Activated CD8-positive, alpha-beta memory T cell treated with anti-CD3 and anti-CD28 coated beads for 4 hours (primary cell): Measurements from ENCODE around the gene PRDM2.

Experiments
- DNase-seq, 2 donors: peaks; one replicate each; pipeline ENCODE4 v3.0.0-alpha.2; 2020; ENCODE audit warnings: low read depth in 2 of 2

The PRDM2 gene

DNA sequence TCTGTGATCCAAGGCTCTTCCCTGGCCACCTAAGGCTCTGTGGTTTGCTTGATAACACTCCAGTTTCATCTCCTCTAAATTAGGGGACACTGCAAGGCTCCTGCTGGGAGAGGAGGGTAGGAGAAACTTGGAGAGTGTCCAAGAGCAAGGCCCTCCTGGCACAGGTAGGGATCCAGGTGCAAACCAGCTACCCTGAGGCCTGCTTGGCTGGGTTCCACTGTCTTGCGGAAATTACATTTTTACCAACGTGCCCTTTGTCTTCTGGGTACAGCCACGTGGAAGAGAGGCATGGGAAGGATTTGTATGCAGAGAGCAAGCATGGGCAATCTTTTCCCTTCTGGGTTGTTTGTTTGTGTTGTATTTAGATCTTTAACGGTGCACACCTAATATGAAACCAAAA is 132.5 kb downstream of the PRDM2 start:
- no peak for DNase-seq

- DNase-seq = no peak
These were observed 136.1 kb downstream of the PRDM2 start for GRCh38 chr1:13836136-13836535.

GRCh38 chr1:13836631-13837030 is 136.6 kb downstream of the PRDM2 start:
- no peak for DNase-seq

- no peak for DNase-seq
These were observed 138.2 kb downstream of the PRDM2 start for GRCh38 chr1:13838236-13838635.

DNA sequence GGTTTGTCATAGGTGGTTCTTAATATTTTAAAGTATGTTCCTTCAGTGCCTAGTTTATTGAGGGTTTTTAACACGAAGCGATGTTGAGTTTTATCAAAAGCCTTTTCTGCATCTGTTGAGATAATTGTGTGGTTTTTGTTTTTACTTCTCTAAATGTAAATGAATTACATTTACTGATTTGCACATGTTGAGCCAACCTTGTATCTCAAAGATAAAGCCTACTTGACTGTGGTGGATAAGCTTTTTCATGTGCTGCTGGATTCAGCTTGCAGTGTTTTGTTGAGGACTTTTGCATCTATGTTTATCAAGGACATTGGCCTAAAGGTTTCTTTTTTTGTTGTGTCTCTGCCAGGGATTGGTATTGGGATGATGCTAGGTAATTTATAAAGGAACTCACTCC is 142.5 kb downstream of the PRDM2 start:
- DNase-seq = no peak

DNA sequence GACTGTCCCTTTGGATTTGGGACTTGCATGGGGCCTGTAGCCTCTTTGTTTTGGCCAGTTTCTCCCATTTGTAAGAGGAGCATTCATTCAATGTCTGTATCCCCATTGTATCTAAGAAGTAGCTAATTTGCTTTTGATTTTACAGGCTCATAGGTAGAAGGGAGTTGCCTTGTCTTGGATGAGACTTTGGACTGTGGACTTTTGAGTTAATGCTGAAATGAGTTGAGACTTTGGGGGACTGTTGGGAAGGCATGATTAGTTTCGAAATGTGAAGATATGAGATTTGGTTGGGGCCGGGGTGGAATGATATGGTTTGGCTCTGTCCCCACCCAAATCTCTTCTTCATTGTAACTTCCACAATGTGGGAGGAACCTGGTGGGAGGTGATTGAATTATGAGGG is 151.7 kb downstream of the PRDM2 start:
- no peak for DNase-seq

DNA sequence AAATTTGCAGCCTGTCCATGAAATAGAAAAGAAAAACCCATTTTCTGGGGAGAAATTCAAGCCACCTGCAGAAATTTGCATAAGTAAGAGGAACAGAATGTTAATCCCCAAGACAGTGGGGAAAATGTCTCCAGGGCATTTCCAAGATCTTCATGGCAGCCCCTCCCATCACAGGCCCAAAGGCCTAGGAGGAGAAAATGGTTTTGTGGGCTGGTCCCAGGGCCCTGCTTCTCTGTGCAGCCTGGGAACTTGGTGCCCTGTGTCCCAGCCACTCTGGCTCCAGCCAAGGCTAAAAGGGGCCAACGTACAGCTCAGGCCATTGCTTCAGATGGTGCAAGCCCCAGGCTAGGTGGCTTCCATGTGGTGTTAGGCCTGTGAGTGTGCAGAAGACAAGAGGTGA is 155.6 kb downstream of the PRDM2 start:
- DNase-seq = no peak

DNA sequence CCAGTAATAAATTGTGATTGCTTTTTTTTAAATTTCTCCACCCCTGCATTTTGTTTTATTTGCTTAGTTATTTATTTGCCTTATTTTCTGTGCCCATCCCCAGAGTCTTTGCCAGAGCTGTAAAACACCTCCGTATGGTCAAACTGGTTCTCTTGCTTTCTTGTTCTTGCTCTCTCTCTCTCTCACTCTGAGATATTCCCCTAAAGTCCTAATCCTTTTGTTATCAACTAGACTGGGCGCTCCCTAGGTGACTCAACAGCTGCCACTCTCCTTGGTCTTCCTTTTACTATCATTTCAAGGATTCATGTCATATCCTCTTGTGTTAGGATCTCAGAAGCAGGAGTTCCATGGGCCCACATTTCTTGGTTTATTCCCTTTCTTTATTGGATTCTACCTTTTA is 160.0 kb downstream of the PRDM2 start:
- DNase-seq = no peak

DNA sequence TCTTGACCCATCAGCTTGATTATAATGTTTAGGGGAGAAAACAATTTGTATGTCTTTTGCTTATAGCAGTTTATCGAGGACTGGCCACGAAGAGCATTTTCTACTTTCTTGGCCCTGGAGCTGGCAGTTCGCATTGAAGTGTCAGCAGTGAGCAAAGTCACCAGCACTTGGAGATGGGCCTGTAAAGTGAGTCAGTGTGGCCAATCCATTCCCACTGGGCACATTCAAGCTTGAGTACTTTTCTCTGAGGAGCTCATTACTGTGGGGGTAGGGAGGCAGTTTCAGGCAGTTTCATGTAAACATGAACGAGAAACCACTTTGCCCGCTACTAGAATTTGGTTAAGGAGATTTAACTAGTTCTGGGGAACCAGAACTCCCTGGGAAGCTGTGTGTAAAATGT is 164.8 kb downstream of the PRDM2 start:
- no peak for DNase-seq

DNA sequence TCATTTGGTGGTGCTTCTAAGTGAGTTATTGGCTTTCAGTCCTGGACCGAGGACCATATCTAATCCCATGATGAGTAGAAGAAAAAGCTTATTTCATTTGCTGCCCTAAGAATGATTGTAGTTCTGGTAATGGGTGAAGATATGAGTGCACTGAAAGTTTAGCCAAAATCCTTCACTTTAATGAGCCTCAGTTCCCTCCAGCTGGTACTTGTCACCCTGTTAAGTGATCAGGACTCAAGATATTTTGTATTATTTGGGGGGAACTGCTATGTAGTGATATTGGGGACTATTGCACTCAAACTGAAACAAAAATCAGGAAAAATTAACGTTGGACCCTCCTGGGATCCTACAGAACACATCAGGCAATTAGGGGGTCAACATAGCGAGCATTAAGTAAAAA is 165.9 kb downstream of the PRDM2 start:
- DNase-seq = no peak

GRCh38 chr1:13867603-13868002 is 167.6 kb downstream of the PRDM2 start:
- DNase-seq = no peak

- DNase-seq = no peak
These were observed 169.3 kb downstream of the PRDM2 start for GRCh38 chr1:13869172-13869797.

- DNase-seq = no peak
These were observed 171.4 kb downstream of the PRDM2 start for GRCh38 chr1:13871413-13871812.

DNA sequence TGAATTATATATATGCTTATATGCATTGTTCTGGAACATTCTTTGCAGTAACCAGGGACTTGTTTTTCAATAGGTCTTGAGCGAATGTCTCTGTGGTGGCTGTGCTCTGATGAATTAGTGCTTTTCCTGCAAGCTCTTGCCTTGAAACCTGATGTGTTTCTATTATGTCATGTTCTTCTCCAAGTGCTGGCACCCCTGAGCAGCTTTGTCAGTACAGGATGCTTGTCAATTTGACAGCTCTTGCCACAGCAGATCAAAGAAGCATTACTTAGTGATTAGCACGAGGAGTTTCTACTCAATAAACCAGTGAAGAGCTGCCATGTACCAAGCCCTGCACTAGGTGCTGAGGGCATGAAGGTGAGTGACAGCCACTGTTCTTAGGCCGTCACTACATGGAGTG is 171.9 kb downstream of the PRDM2 start:
- no peak for DNase-seq

DNA sequence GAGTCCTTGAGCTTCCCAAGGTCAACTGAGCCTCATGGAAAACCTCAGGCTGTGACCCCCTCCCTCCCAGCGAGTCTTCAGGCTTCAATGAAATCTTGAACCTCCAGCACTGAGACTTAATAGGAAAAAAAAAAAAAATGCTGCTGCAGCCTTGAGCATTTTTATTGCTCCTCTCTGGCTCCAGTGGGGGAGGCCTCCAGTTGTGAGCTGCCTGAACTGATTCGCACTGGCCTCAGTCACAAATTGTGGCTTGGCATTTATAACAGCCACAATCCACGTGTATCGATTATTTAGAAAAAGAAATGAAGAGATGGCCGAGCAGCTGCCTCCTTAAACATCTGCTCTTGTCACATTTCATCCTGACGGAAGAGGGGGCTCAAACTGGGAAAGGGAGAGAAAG is 173.0 kb downstream of the PRDM2 start:
- DNase-seq = no peak
